SK-N-MC (cell line): ENCODE data around the gene LDAH.

ENCODE experiments used
- EZH2 ChIP-seq: fragments of 200-600 bp; sonication (generic); IDR thresholded peaks from one replicate; pipeline ENCODE4 v1.6.1; 2017; ENCODE audit warnings: antibody characterized with exemption
- FOXP2 ChIP-seq: optimal IDR thresholded peaks from 2 replicates; pipeline ENCODE3; 2011; ENCODE audit warnings: mild to moderate bottlenecking, moderate library complexity; ENCODE audit not compliant: insufficient read depth; ENCODE audit errors: extremely low read length, control extremely low read depth
- POLR2AphosphoS5 ChIP-seq: IDR thresholded peaks from 2 replicates; pipeline ENCODE4 v1.6.1; 2012; ENCODE audit warnings: mild to moderate bottlenecking, low read depth, low read length, borderline replicate concordance

GRCh38 chr2:20822535-20823490, at the start of gene LDAH:
- TF ChIP-seq EZH2: no peak
- TF ChIP-seq POLR2AphosphoS5: peak; percentile 78
- no peak for TF ChIP-seq FOXP2
